Prostate gland (tissue), 2 donors: Measurements from ENCODE around the gene ABCB1. TPM values are rescaled to one million over a fixed set of nuclear protein-coding genes. Genes with fewer than 3 reads are reported as not detected.
A peak's percentile ranks its signal among the peaks of the same experiment; 100 is the strongest.

Experiments used
- DNase-seq: peaks from one replicate; pipeline ENCODE4 v3.0.0-alpha.2; 2019; ENCODE audit warnings: low spot score
- H3K27ac ChIP-seq, 2 donors: fragments of 200-600 bp; sonication (generic); 2 replicates each; pipeline ENCODE4 v1.5.1; 2017 to 2019
- H3K27me3 ChIP-seq: fragments of 200-600 bp; sonication (generic); replicated peaks from 2 replicates; pipeline ENCODE4 v1.5.1; 2019; ENCODE audit not compliant: insufficient read depth
- H3K36me3 ChIP-seq, 2 donors: fragments of 200-600 bp; sonication (generic); 1 replicate in 1 of 2; 2 replicates in 1 of 2; pipeline versions ENCODE4 v1.5.1 to v1.8.1; 2017 to 2019
- H3K4me1 ChIP-seq: fragments of 200-600 bp; sonication (generic); replicated peaks from 2 replicates; pipeline ENCODE4 v1.5.1; 2019
- H3K4me3 ChIP-seq, 2 donors: fragments of 200-600 bp; sonication (generic); 2 replicates each; pipeline ENCODE4 v1.5.1; 2017 to 2019
- H3K9me3 ChIP-seq: fragments of 200-600 bp; sonication (generic); 2 replicates; pipeline ENCODE4 v1.5.1; 2017
- POLR2A ChIP-seq: fragments of 450-650 bp; IDR thresholded peaks from one replicate; pipeline ENCODE4 v1.6.1; 2016; ENCODE audit warnings: antibody characterized with exemption, mild to moderate bottlenecking
- POLR2AphosphoS5 ChIP-seq: sonication (generic); formaldehyde crosslinking; IDR thresholded peaks from one replicate; pipeline ENCODE4 v1.6.1; 2017; ENCODE audit warnings: antibody characterized with exemption
- WGBS: methylation state at CpG from one replicate; pipeline ENCODE4 v1.1.5; 2018; 5-methylcytosine and 5-hydroxymethylcytosine counted together
- intact Hi-C: fragments of 100-400 bp; cut with DNase I; formaldehyde crosslinking; loops from one replicate; pipeline ENCODE4 v1.14.2; 2022
- total RNA-seq, 2 donors: library from RNA; depleted of rRNA; stranded (reverse); fragments of >200 nt; gene quantifications; one replicate each; pipeline ENCODE4 v1.1.0, GENCODE V29; 2016
- TF ChIP-seq, protein P1 (sequence below), 4 experiments: fragments of 200-600 bp in 2 of 4; fragments of 450-650 bp in 2 of 4; sonication (generic) in 2 of 4; IDR thresholded peaks; 1 replicate in 3 of 4; 2 replicates in 1 of 4; pipeline ENCODE4 v1.5.1; 2016 to 2019; ENCODE audit warnings: antibody characterized with exemption in 4 of 4, mild to moderate bottlenecking in 2 of 4, moderate library complexity in 2 of 4

ABCB1 gene
- total RNA-seq, 2 donors from 2014 or later, result 9.2 to 10.2 TPM

DNA sequence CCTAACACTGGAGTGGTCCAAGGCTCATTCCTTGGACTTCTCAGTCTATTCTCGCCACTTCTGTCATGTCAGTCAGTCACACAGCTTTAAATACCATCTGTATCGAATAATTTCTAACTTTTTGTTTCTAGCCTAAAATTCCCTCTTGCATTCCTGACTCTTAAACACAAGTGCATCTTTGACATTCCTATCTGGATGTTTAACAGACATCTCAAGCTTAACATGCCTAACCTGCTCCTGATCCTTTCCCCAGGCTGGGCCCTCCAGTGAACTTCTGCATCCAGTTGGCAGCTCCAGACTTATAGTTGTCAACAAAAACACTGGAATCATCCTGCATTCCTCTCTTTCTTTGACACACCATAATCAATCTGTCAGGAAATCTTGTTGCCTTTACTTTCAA, 120.7 kb downstream of the ABCB1 start:
- Histone ChIP-seq H3K4me1 (no peaks in the 10 kb centered on the region), H3K4me3 (no peak overlapping the region), H3K27me3 (no peaks in the 10 kb centered on the region), H3K36me3 (no peaks in the 10 kb centered on the region), H3K9me3 (no peaks in the 10 kb centered on the region), H3K27ac (no peak overlapping the region)
- intact Hi-C loops, result no loop called here
- no peak for DNase-seq
- no peak for TF ChIP-seq POLR2A
- TF ChIP-seq, protein P1, sequence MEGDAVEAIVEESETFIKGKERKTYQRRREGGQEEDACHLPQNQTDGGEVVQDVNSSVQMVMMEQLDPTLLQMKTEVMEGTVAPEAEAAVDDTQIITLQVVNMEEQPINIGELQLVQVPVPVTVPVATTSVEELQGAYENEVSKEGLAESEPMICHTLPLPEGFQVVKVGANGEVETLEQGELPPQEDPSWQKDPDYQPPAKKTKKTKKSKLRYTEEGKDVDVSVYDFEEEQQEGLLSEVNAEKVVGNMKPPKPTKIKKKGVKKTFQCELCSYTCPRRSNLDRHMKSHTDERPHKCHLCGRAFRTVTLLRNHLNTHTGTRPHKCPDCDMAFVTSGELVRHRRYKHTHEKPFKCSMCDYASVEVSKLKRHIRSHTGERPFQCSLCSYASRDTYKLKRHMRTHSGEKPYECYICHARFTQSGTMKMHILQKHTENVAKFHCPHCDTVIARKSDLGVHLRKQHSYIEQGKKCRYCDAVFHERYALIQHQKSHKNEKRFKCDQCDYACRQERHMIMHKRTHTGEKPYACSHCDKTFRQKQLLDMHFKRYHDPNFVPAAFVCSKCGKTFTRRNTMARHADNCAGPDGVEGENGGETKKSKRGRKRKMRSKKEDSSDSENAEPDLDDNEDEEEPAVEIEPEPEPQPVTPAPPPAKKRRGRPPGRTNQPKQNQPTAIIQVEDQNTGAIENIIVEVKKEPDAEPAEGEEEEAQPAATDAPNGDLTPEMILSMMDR (IDR thresholded peaks at IDR 0.05), result no peak
- 90% methylated on average over 2 of the region's 2 CpGs for WGBS

DNA sequence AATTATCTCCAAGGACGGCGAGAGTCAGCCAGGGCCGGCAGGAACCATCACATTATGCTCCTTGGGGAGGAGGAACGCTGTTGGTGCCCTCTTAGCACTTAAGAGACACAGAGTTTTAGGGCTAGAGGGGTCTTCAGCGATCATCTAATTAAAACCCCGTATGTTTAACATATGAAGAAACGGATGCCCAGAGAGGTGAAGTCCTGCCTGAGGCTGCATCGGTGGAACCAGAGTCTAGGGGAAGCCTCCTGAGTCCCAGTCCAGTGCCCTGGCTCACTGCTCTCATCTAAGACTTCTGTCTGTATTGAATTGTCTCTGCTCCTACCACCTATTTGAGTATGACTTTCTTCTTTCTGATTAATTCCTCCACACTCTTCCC, 124.5 kb downstream of the ABCB1 start:
- Histone ChIP-seq H3K36me3 (no peaks in the 10 kb centered on the region), H3K27me3 (no peaks in the 10 kb centered on the region), H3K9me3 (no peaks in the 10 kb centered on the region), H3K4me1 (no peaks in the 10 kb centered on the region), H3K4me3 (no peak overlapping the region), H3K27ac (no peak overlapping the region)
- intact Hi-C loops, result no loop called here
- no peak for TF ChIP-seq POLR2AphosphoS5
- TF ChIP-seq, protein P1 (IDR thresholded peaks at IDR 0.05), result no peak
- TF ChIP-seq POLR2A, result no peak
- DNase-seq, result no peak
- 65% methylated on average over 8 of the region's 8 CpGs for WGBS

DNA sequence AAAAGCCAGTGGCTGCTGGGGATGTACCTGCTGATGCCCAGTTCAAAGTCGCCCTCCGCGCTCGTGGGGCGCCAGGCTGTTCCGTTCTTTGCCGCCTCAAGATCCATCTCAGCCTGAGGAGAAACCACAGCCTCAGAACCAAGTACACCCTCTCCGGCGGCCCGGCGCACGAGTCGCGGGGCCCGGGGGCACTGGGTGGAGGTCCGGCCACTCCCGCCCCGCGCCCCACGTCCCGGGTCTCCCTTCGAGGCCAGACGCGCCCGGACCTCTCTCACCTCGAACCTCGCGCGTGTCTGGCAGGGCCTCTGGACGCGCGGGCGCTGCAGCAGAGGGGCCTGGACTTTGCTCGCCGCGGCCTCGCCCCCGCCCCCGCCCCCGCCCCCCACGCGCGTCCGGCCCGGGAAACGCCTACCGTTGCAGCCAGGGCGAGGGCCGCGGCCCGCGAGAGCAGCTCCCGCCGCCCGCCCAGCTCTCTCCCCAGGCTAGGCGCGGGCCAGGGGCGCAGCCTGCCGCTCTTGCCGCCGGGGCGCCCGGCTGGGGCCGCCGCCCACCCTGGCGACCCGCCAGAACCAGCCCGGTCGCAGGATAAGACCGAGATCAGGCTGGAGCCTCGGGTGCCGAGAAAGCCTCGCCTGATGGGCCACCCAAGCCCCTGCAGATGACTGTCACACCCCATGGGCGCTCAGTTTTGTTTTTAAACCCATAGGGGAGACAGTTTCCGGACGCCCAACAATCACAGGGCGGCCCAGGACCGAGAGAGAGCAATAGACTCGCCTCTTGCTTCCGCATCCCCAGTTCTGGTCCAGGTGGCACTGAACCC, 125.1 kb downstream of the ABCB1 start, which contains the start of gene ABCB4:
Gene ABCB4 (minus strand): TSS at position 322 of the 820 bp plus-strand sequence. CDS start 215 bp downstream, at position 107.
- intact Hi-C loops, result no loop called here
- Histone ChIP-seq H3K27me3 (no peaks in the 10 kb centered on the region), H3K9me3 (no peaks in the 10 kb centered on the region), H3K27ac (no peak within 1 kb of the TSS), H3K4me1 (no peaks in the 10 kb centered on the region), H3K4me3 (peak within 1 kb of the TSS; percentile 26 to 38), H3K36me3 (no peaks in the 10 kb centered on the region)
- DNase-seq, result no peak
- 11% methylated on average over 48 of the region's 80 CpGs for WGBS
- TF ChIP-seq POLR2AphosphoS5, result no peak
- no peak for TF ChIP-seq POLR2A
- TF ChIP-seq, protein P1 (IDR thresholded peaks at IDR 0.05), result no peak

DNA sequence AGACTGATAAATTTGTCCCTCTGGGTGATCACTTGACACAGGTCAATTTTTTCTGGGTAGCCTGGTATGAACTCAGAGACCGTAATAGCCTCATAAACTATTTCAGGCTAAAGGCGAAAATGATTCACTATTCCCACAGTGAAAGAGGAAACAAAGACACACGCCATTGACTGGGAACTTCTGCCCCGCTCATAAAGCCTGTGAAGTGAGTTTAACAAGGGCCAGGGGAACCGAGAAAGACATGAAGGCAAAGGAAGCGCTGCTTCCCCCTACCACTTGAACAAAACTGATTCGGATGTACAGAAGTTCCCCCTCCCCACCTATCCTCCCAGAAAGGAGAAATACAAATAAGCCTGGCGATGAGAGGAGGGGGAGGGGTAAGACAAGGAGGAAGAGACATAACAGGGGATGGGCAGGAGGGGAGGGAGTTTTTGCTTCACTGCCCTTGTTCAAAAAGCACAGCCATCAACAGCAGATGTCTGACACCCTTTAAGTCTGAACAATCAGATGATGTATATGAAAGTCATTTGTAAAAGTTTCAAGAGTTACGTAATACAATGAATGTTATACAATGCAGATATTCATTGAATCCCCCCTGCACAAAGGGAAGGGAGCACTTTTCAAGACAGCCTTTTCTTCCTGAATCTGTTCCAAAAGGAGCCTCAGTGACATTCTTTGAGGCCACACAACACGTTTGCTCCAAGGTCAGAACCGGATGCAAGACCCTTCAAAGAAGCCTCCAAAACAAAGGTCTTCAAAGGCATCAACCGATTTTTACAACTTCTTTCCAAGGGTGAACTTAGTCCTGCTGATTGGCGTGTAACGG, 125.9 kb downstream of the ABCB1 start:
- Histone ChIP-seq H3K4me1 (no peaks in the 10 kb centered on the region), H3K9me3 (no peaks in the 10 kb centered on the region), H3K4me3 (peak overlapping the region; percentile 26 to 38), H3K27ac (no peak overlapping the region), H3K27me3 (no peaks in the 10 kb centered on the region), H3K36me3 (no peaks in the 10 kb centered on the region)
- intact Hi-C loops, result no loop called here
- TF ChIP-seq POLR2AphosphoS5 (no peak), POLR2A (no peak)
- TF ChIP-seq, protein P1 (IDR thresholded peaks at IDR 0.05), result no peak
- 15% methylated on average over 14 of the region's 14 CpGs for WGBS
- DNase-seq, result no peak
